ENCODE measurements around the gene HTRA3.

HTRA3 gene

GRCh38 chr4:8307121-8307520 is 37.6 kb downstream of the HTRA3 start:
- no peak for DNase-seq (ENCODE audit: low read depth in 1 of 2, low spot score in 1 of 2)
- Histone ChIP-seq H3K27me3 (ENCODE audit: insufficient read depth, poor library complexity, severe bottlenecking) (no peaks in the 10 kb centered on the region), H3K27ac (replicated peaks) (no peak overlapping the region), H3K4me3 (replicated peaks; ENCODE audit: insufficient read depth, low read length) (no peak overlapping the region)
- no peak for TF ChIP-seq SPI1 (IDR thresholded peaks at IDR 0.05; ENCODE audit: borderline replicate concordance, low read depth)
- TF ChIP-seq, protein P1, sequence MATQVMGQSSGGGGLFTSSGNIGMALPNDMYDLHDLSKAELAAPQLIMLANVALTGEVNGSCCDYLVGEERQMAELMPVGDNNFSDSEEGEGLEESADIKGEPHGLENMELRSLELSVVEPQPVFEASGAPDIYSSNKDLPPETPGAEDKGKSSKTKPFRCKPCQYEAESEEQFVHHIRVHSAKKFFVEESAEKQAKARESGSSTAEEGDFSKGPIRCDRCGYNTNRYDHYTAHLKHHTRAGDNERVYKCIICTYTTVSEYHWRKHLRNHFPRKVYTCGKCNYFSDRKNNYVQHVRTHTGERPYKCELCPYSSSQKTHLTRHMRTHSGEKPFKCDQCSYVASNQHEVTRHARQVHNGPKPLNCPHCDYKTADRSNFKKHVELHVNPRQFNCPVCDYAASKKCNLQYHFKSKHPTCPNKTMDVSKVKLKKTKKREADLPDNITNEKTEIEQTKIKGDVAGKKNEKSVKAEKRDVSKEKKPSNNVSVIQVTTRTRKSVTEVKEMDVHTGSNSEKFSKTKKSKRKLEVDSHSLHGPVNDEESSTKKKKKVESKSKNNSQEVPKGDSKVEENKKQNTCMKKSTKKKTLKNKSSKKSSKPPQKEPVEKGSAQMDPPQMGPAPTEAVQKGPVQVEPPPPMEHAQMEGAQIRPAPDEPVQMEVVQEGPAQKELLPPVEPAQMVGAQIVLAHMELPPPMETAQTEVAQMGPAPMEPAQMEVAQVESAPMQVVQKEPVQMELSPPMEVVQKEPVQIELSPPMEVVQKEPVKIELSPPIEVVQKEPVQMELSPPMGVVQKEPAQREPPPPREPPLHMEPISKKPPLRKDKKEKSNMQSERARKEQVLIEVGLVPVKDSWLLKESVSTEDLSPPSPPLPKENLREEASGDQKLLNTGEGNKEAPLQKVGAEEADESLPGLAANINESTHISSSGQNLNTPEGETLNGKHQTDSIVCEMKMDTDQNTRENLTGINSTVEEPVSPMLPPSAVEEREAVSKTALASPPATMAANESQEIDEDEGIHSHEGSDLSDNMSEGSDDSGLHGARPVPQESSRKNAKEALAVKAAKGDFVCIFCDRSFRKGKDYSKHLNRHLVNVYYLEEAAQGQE (IDR thresholded peaks at IDR 0.05; ENCODE audit: insufficient replicate concordance, low read depth), result no peak
- TF ChIP-seq, protein P2, sequence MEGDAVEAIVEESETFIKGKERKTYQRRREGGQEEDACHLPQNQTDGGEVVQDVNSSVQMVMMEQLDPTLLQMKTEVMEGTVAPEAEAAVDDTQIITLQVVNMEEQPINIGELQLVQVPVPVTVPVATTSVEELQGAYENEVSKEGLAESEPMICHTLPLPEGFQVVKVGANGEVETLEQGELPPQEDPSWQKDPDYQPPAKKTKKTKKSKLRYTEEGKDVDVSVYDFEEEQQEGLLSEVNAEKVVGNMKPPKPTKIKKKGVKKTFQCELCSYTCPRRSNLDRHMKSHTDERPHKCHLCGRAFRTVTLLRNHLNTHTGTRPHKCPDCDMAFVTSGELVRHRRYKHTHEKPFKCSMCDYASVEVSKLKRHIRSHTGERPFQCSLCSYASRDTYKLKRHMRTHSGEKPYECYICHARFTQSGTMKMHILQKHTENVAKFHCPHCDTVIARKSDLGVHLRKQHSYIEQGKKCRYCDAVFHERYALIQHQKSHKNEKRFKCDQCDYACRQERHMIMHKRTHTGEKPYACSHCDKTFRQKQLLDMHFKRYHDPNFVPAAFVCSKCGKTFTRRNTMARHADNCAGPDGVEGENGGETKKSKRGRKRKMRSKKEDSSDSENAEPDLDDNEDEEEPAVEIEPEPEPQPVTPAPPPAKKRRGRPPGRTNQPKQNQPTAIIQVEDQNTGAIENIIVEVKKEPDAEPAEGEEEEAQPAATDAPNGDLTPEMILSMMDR (IDR thresholded peaks at IDR 0.05; ENCODE audit: insufficient read depth, low read length), result no peak

- TF ChIP-seq GABPA (IDR thresholded peaks at IDR 0.05; ENCODE audit: low read depth), result no peak
- TF ChIP-seq, protein P1 (IDR thresholded peaks at IDR 0.05; ENCODE audit: insufficient replicate concordance, low read depth), result no peak
- TF ChIP-seq POLR2AphosphoS5 (IDR thresholded peaks at IDR 0.05; ENCODE audit: low read depth), result no peak
- no peak for TF ChIP-seq SPI1 (IDR thresholded peaks at IDR 0.05; ENCODE audit: borderline replicate concordance, low read depth)
- TF ChIP-seq, protein P2 (IDR thresholded peaks at IDR 0.05; ENCODE audit: insufficient read depth, low read length), result no peak
- H3K27me3 ChIP-seq (ENCODE audit: insufficient read depth, poor library complexity, severe bottlenecking), result no peaks in the 10 kb centered on the region
- H3K27ac ChIP-seq (replicated peaks), result no peak overlapping the region
- DNase-seq (ENCODE audit: low read depth in 1 of 2, low spot score in 1 of 2), result no peak
- no peak overlapping the region for H3K4me3 ChIP-seq (replicated peaks; ENCODE audit: insufficient read depth, low read length)
Measured at GRCh38 chr4:8307714-8308113, 38.2 kb downstream of the HTRA3 start.

- TF ChIP-seq, protein P1 (IDR thresholded peaks at IDR 0.05; ENCODE audit: insufficient replicate concordance, low read depth), result no peak
- TF ChIP-seq SPI1 (IDR thresholded peaks at IDR 0.05; ENCODE audit: borderline replicate concordance, low read depth), result no peak
- no peak for TF ChIP-seq POLR2AphosphoS5 (IDR thresholded peaks at IDR 0.05; ENCODE audit: low read depth)
- TF ChIP-seq GABPA (IDR thresholded peaks at IDR 0.05; ENCODE audit: low read depth), result no peak
- TF ChIP-seq, protein P2 (IDR thresholded peaks at IDR 0.05; ENCODE audit: insufficient read depth, low read length), result no peak
- no peak overlapping the region for H3K27ac ChIP-seq (replicated peaks)
- H3K27me3 ChIP-seq (ENCODE audit: insufficient read depth, poor library complexity, severe bottlenecking), result no peaks in the 10 kb centered on the region
Measured at GRCh38 chr4:8308144-8308543, 38.6 kb downstream of the HTRA3 start.

More at GRCh38 chr4:8308144-8308543, 38.6 kb downstream of the HTRA3 start:
- no peak overlapping the region for H3K4me3 ChIP-seq (replicated peaks; ENCODE audit: insufficient read depth, low read length)
- DNase-seq (ENCODE audit: low read depth in 1 of 2, low spot score in 1 of 2), result no peak
